ENCODE measurements around the gene ALAS1. TPM values are rescaled to one million over a fixed set of nuclear protein-coding genes. Genes with fewer than 3 reads are reported as not detected.

Gene ALAS1
- total RNA-seq, 4 donors from 2014 or later = 30.0 to 50.8 (median 35.8) TPM

GRCh38 chr3:52253314-52254304 is 55.6 kb downstream of the ALAS1 start:
- H3K9me3 ChIP-seq = no peaks in the 10 kb centered on the region
- no peak overlapping the region for H3K4me3 ChIP-seq
- WGBS, 2 donors (ENCODE audit: low coverage in 1 of 2) = 25 to 100% methylated on average over 1 to 2 of the region's 12 CpGs
- no peaks in the 10 kb centered on the region for H3K27me3 ChIP-seq
- peaks cover 0 to 98% of the 10 kb centered on the region in 2 donors for H3K36me3 ChIP-seq
- peaks cover 0 to 31% (median 0%) of the 10 kb centered on the region in 3 donors for H3K4me1 ChIP-seq
- ATAC-seq = peak; percentile 66
- peak overlapping the region in 3 of 4 donors; percentile 47 to 58 (median 49) for H3K27ac ChIP-seq
- TF ChIP-seq POLR2AphosphoS5 (IDR thresholded peaks at IDR 0.05) (no peak), POLR2A (IDR thresholded peaks at IDR 0.05) (no peak), EP300 (IDR thresholded peaks at IDR 0.05) (no peak), CTCF (IDR thresholded peaks at IDR 0.05) (no peak)

GRCh38 chr3:52254608-52255007 is 56.6 kb downstream of the ALAS1 start:
- no peaks in the 10 kb centered on the region for H3K27me3 ChIP-seq
- H3K36me3 ChIP-seq = peaks cover 0 to 98% of the 10 kb centered on the region in 2 donors
- no peak overlapping the region for H3K27ac ChIP-seq
- H3K9me3 ChIP-seq = no peaks in the 10 kb centered on the region
- no peak for TF ChIP-seq POLR2AphosphoS5 (IDR thresholded peaks at IDR 0.05)
- no peak for TF ChIP-seq CTCF (IDR thresholded peaks at IDR 0.05)
- TF ChIP-seq POLR2A (IDR thresholded peaks at IDR 0.05) = no peak
- no peak for TF ChIP-seq EP300 (IDR thresholded peaks at IDR 0.05)
- no peak for ATAC-seq
- H3K4me3 ChIP-seq = no peak overlapping the region
- WGBS, 2 donors (ENCODE audit: low coverage in 1 of 2) = 68 to 71% methylated on average over 6 to 9 of the region's 9 CpGs
- peaks cover 0 to 38% (median 0%) of the 10 kb centered on the region in 3 donors for H3K4me1 ChIP-seq

GRCh38 chr3:52256159-52256558 is 58.2 kb downstream of the ALAS1 start:
- peak overlapping the region in 1 of 4 donors; percentile 16 for H3K27ac ChIP-seq
- peaks cover 0 to 100% of the 10 kb centered on the region in 2 donors for H3K36me3 ChIP-seq

GRCh38 chr3:52256622-52257021 is 58.7 kb downstream of the ALAS1 start:
- no peak for ATAC-seq
- Histone ChIP-seq H3K9me3 (no peaks in the 10 kb centered on the region), H3K27me3 (no peaks in the 10 kb centered on the region), H3K4me1 (peaks cover 0 to 50% (median 0%) of the 10 kb centered on the region in 3 donors), H3K36me3 (peaks cover 0 to 100% of the 10 kb centered on the region in 2 donors), H3K4me3 (no peak overlapping the region), H3K27ac (no peak overlapping the region)
- TF ChIP-seq EP300 (IDR thresholded peaks at IDR 0.05) = no peak
- no peak for TF ChIP-seq POLR2AphosphoS5 (IDR thresholded peaks at IDR 0.05)
- TF ChIP-seq CTCF (IDR thresholded peaks at IDR 0.05) = no peak
- no peak for TF ChIP-seq POLR2A (IDR thresholded peaks at IDR 0.05)
- 69 to 86% methylated on average over 2 to 4 of the region's 4 CpGs for WGBS, 2 donors (ENCODE audit: low coverage in 1 of 2)

More at GRCh38 chr3:52256159-52256558, 58.2 kb downstream of the ALAS1 start:
- Histone ChIP-seq H3K9me3 (no peaks in the 10 kb centered on the region), H3K27me3 (no peaks in the 10 kb centered on the region), H3K4me1 (peaks cover 0 to 46% (median 0%) of the 10 kb centered on the region in 3 donors), H3K4me3 (no peak overlapping the region)
- 85 to 86% methylated on average over 3 of the region's 3 CpGs for WGBS, 2 donors (ENCODE audit: low coverage in 1 of 2)
- ATAC-seq = no peak
- TF ChIP-seq POLR2AphosphoS5 (IDR thresholded peaks at IDR 0.05) = no peak
- TF ChIP-seq POLR2A (IDR thresholded peaks at IDR 0.05) = no peak
- TF ChIP-seq CTCF (IDR thresholded peaks at IDR 0.05) = no peak
- no peak for TF ChIP-seq EP300 (IDR thresholded peaks at IDR 0.05)

All from gastroesophageal sphincter (tissue), 4 donors.